IPS DF 4.7 (cell line): ENCODE measurements around the gene PLEKHA7.
"Not testable (repeated sequence)": the region's sequence is repeated elsewhere in the genome, so short reads cannot be mapped to it uniquely, and the experiment has no call there.

Experiments used
- DNase-seq: peaks from one replicate; pipeline ENCODE4 v3.0.0-alpha.2; 2013; ENCODE audit warnings: low spot score; ENCODE audit errors: extremely low read depth

The PLEKHA7 gene

DNA sequence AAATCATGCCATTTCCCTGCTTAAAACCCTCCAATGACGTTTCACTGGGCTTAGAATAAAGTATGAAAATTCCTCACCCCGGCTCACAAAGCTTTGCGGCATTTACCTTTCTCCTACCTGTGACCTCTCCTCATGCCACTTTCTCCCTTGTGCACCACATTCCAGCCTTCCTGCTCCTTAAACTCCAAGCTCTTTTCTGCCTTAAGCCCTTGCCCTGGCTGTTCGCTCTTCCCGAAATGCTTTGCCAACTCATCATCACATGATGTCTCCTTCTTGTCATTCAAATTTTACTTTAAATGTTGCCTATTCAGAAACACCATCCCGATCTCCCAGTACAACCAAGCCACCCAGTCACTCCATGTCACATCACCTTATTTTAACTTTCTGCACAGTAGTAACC, 2.0 kb downstream of the PLEKHA7 start:
- no peak for DNase-seq

DNA sequence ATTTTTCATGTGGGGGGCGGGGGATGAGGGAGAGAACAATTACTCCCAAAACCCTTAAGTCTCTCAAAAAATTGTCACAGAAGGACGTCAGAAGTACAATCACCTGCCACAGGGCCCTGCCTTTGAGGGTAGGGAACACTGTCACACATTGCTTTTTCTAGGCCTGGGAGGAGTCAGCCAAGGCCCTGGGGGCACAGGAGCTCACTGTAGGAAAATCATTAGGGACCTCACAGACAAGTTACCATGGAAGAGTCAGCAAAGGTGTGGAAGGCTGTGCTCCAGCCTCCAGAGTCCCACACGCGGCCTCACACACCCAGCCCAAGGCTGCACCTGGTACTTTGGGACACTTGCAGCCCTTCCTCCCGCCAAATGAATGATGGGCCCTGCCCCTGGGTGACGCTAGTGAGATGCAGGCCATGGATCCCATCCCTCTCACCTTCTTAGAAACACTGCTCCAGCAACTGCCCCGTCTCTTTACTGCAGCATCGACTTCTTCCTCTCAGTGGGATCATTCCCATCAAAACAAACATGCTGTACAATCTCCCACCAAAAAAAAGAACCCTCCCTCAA, 3.3 kb downstream of the PLEKHA7 start:
- no peak for DNase-seq

DNA sequence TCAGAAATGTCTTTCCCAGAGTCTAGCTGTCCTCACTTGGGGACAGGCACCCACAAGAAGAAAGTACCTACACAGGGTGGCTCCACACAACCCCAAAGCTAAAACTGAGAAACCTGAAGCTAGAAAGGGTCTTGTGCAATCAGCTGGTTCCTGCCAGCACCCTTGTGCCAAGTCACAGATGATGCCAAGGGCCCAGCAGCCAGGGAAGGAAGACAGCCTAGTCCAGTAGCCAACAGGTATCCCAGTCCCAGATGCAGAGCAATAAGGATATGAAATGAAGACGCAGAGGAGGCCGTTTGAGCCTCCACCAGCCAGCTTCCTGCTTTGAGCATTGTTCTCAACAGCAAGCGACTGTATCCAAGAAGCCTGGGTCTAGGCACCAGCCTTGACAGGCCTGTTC, 6.1 kb downstream of the PLEKHA7 start:
- DNase-seq: no peak

DNA sequence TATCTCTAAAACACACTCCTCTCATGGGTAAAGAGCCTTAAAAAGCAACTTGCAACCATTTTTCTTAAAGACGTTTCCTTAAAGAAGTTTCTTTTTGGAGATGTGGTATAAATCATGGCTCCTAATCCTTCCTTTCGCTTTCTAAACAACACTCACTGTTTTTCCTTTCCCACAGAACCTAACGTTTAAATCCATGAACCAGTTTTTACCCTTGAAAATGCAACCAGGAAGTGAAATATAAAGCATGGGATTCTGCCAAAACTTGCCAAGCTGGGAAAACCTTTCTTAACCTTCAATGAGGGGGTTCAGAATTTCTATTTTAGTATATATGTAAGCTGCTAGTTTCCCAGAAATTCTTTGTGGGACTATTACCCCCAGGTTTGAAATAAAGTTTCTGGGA, 8.6 kb downstream of the PLEKHA7 start:
- no peak for DNase-seq

DNA sequence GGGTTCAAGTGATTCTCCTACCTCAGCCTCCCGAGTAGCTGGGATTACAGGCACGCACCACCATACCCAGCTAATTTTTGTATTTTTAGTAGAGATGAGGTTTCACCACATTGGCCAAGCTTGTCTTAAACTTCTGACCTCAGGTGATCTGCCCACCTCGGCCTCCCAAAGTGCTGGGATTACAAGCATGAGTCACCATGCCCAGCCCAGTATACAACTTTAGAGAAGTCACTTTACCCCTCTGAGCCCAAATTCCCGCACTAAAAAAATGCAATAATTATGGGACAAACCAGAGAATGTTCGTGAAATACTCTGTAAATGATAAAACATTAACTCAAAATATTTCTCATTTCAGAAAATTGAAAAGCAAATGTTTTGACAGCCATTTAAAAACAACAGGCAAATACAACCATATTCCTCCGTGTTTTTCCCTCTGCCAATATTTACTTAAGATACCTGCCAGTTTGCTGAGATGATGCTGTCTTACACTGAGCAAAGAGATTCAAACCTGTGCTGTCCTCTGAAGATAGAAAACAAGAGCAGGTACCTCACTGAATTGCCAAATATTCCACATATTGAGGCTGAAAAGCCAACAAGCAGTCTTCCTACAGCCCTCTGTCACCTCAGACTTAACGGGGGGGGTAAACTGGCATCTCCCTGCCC, 9.6 kb downstream of the PLEKHA7 start:
- no peak for DNase-seq

DNA sequence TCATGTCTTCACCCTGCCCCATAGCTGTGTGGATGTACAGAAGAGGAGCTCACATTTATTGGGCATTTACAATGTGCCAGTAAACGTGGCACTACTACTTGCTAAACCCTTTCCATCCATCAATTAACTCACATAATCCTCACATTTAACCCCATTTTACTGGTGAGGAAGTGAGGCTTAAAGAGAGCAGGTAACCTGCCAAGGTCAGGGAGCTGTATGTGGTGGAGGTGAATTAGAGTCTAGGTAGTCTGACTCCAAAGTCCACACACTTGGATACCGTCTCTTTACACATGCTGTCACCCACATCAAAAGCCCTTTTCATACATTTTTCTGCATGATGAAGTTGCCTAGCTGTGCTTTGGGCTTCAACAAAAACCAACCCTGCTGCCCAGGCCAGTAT, 10.8 kb downstream of the PLEKHA7 start:
- no peak for DNase-seq

DNA sequence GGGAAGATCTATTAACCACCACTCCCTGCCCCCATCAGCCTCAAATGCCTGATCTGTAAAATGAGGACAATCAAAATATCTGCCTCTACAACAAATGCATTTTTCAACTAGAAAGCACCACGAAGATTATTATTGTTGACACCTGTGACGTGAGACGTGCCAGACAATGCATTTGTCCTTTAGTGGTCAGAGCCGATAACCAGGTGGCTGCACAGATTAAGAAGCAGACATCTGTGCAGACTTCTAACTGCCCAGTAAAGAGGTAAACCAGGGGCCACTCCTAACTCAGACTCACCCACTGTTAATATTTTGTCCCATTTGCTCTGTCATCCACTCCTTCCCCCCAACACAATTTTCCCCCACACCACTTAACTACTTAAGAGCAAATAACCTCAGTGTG, 11.7 kb downstream of the PLEKHA7 start:
- DNase-seq: no peak

DNA sequence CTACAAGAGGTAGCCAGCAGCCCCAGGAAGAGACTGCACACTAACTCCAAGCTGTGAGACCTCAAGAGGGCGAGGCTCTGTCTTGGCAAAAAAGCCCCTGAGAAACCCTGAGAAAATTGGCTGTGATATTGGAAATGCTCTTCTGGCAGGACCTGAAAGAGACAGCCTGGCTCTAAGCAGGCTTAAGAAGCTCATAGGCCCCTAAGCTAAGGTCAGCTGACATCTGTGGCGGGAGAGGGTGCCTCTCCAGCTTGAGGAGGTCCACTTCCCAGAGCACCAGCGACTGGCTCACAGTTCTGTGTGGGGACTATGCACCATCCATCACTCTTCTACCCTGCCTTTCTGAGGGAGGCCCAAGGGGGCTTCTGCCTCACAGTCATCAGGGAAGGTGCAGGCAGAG, 12.4 kb downstream of the PLEKHA7 start:
- no peak for DNase-seq

DNA sequence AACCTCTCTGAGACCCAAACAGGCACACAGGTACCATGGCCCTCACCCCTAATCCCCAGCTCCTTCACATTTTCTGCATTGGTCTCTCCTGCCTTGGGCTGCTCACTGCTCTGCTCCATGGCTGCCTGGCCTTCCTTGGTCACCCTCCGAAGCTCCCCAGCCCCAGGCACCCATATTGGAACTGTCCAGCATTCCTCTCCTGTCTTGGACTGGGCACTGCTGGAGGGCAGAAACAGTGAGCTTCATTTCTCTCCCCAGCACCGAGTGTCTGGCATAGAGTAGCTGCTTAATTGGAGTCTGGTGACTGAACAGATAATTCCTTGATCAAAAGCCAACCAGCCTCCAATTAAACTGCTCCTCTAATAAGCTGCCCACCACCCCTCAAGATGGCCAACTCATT, 13.2 kb downstream of the PLEKHA7 start:
- no peak for DNase-seq

DNA sequence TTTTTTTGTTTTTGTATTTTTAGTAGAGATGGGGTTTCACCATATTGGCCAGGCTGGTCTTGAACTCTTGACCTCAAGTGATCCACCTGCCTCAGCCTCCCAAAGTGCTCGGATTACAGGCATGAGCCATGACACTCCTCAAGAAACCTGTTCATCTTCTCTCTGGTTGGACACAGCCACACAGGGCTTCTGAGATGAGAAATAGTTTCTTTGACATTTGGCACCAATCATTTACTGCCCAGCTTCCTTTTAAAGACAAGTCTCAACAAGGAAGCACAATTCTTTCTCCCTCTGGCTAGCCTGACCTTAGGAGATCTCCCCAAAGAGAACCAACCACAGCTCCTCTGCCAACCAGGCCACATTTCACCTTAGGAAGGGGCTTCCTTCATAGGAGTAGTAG, 14.0 kb downstream of the PLEKHA7 start:
- DNase-seq: not testable (repeated sequence)

DNA sequence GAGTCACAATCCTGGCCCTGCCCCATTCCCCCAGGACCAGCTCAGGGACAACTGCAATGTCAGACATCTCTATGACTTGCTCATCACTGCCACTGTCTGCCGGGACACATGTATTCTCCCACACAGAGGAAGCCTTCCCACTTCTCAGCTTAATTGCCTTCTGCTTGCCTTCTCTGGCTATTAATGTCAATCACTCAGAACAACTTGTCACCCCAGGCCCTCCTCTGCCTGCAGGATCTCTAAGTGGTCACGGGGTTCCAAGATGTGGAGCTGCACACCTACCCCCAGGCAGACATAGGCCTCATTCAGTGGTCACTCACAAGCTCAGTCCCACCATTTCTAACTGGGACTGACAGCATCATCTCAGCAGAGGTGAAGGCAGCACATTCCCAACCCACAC, 15.1 kb downstream of the PLEKHA7 start:
- DNase-seq: no peak

DNA sequence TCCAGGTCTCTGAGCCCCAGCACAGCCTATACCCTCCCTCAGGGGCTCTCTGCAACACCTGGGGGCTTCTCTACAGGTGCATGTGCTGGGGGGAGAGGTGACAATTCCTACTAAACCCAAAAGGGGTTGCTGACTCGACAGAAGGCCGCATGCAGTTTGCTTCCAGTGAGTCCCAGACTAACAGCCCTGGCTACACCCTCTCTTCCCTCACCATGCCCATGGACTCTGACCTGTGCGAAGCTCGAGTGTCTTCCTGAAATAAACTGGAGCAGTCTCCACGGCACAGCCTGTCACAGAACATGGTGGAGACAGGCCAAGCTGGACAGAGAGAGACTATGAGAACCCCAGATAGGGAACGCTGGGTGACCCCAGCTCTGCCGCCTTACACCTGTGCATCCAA, 16.6 kb downstream of the PLEKHA7 start:
- DNase-seq: no peak

DNA sequence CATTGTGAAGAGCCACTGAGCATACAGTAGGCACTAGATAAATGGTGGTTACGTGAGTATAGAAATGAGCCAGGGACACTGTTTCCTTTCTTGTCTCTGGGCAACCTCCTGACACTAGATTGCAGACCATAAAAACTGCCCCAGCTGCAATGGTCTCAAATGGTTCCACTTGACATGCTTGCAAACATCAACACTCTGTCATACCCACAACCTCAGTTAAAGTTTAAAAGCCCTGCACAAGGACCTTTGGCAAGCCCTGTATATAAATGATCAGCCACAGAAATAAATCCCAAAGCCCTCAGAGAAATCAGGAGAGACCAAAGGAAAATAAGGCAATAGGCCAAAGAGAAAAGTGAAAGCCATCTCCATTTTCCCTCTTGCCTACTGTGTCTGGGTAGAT, 20.7 kb downstream of the PLEKHA7 start:
- DNase-seq: no peak

DNA sequence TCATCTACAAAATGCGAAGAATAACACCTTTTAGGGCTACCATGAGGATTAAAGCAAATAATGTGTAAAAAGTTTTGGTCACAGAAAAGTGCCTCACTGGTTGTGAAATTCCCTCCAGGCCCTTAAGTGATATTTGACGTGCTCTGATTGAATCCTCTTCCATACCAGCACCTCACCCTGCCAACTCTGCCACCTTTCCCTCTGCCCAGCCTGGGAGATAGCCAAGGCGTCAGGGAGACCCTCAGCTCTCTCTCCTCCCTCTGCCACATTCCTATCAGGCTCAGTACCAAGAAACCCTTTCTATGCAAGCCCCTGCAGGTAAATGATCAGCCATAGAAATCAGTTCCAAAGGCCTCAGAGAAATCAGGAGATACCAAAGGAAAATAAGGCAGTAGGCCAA, 21.4 kb downstream of the PLEKHA7 start:
- no peak for DNase-seq

DNA sequence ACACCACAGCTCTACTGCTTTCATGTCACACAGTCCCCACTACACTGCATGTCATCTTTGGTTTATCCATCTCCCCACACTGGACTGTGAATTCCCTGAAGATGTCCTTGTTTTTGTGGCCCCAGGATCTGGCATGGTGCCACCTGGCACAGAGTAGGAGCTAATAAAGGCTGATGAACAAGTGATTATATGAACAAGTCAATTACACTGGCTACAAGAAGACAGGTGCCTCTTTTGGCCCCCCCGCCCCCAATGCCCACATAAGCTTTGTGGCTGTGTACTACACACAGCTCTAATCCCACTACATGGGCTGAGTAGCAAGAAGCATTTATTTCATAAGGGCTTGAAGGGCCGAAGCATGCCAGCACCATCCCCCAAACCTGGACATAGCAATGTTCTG, 24.7 kb downstream of the PLEKHA7 start:
- no peak for DNase-seq

DNA sequence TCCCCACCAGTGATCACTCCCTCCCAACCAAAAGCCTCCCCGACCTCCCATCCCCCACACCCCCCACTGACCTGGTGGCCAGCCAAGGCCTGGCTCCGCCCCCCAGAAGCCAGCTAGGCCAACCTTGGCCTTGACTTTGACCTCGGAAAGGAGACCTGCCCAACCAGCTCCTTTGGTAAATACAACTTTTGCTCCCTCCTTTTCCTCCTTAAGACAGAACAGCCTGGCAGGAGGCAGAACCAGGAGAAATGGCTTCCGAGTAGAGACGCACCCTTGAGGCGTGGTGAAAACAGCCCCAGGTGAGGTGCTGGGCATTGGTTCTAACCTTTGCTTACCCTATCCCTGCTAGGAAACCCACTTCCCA, 27.0 kb downstream of the PLEKHA7 start:
- peak; percentile 44 for DNase-seq

DNA sequence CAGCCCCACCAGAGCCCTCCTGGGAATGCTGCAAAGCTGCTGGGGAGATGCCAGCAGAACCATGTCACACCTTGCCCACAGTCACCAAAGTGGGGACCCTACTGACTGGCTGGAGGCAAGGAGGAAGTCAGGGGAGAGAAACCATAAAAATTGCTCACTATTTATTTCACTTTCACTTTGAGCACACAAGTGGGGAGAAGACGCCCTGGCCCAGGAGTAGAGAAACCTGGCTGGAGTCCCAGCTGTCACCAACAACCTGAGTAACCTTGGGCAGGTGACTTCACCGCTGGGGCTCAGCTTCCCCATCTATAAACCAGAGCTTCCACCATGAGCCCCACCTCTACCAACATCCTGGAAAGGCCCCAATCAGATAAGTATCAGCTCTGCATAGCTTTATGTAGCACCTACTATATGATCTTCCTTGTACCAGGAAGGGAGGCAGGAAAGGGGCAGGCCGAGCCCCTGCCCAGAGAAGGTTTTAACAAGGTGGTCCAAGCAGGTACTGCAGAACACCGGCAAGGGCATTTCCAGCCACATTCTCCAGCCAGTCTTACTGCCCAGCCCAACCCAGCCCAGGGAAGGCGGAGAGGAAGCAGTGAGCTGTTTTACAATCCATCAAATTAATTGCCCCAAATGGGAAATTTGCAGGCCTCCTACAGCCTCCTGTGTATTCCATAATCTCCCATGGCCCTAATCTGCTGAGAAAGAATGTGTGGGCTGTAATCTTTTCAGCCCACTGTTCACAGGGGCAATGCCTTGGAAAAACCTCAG, 27.6 kb downstream of the PLEKHA7 start:
- DNase-seq: no peak

DNA sequence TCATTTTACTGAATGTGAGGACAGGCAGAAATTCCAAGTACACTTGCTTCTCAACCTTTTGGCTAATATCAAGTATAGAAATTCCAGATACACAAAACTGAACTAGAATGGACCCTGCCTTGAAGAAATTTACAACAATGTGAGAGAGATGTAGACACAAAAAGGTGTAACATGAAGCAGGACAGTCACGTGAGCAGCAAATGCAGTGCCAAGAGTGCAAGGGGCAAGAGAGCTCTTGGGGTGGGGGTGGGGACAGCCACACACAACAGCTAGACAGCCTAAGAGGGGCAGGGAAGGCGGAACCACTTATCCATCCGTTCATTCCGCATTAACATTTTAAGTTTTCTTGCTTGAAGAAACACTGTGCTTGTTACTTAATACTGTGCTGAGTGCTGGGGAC, 28.9 kb downstream of the PLEKHA7 start:
- no peak for DNase-seq

DNA sequence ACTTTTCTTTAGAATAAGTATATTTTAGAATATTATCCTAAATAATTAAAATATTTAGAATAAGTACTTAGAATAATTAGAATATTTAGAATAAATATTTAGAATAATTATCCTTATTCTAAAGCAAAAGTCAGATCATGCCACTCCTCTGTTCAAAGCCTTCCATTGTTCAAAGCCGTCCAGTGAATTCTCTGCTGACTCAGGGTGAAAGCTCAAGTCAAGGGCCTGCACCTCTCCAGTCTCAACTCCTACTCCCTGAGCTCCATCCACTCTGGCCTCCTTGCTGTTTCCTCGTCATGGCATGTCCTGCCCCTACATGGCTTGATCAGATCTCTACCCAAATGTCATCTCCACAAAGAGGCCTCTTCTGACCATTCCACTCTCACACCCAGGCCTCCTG, 30.0 kb downstream of the PLEKHA7 start:
- DNase-seq: no peak

DNA sequence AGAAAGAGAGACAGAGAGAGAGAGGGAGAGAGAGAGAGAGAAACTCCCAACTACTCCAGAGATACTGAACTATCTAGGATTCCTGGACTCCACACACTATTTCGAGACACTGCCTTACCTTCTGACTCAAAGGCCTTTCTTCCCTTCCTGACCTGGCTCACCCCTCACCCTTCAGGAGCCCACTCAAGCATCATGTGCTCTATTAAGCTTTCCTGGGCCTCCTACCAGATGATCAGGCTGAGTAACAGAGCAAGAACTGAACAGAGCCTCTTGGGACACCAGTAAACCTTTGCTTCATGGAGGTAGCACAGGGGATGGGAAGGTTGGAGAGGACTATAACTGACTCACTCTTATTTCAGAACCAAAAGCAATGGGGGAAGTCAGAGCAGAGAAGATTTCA, 31.4 kb downstream of the PLEKHA7 start:
- no peak for DNase-seq

DNA sequence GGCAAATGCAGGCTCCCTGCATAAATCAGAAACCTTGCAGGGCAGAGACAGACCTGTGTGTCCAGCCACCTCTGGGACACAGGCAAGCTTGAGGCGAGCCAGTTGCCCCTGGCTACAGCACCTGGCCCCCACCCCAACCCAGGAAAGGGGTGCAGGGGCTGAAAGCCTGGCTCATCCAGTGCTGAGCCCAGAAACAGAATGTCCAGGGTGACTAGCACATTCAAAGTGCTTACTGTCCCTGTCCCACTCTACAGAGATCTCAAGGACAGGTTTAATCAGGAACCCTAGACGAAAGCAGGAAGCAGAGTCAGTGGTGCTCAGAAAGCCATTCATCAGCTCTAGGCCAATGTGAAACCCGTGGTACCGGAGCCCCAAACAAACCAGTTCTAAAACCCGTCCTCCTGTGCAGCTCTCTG, 31.9 kb downstream of the PLEKHA7 start:
- no peak for DNase-seq

DNA sequence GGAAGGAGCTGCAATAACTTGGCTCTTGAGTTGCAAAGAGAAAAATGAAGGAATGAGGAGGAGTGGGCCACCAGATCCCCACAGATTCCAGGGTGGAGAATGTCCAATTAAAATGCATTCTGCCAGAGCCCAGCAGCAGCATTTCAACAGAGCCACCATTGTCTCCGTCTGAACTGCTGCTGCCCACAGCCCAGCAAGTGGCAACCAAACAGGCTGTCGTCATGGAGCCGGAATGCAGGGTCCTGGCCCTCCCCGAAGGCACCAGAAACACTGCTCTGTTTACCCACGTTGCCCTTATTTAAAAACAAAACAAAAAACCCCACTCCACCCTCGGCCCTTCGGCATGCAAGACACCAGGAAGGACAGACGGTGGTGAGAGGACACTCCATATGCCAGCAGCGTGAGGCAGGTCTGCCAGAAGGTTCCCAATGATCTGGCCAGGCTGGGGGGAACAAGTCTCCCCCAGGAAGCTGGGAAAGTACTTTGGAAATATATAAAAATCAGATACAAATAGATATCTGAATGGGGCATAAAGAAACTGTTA, 32.5 kb downstream of the PLEKHA7 start:
- no peak for DNase-seq
